Trophoblast cell (in vitro differentiated cells and primary cell): ENCODE results near the gene SLC10A4.
A peak's percentile ranks its signal among the peaks of the same experiment; 100 is the strongest.

Experiments
- DNase-seq, 2 donors: peaks; one replicate each; pipeline ENCODE4 v3.0.0-alpha.2; 2016
- H2AFZ ChIP-seq: 2 replicates; pipeline ENCODE4 v1.6.1; 2013; ENCODE audit warnings: low read length, moderate library complexity, mild to moderate bottlenecking; ENCODE audit not compliant: insufficient read depth, poor library complexity
- H2AK5ac ChIP-seq: 2 replicates; pipeline ENCODE4 v1.6.1; 2013; ENCODE audit warnings: mild to moderate bottlenecking, low read length
- H2BK120ac ChIP-seq: 2 replicates; pipeline ENCODE4 v1.6.1; 2013; ENCODE audit warnings: low read length, mild to moderate bottlenecking, moderate library complexity; ENCODE audit not compliant: insufficient read depth, poor library complexity
- H2BK12ac ChIP-seq: 2 replicates; pipeline ENCODE4 v1.6.1; 2013; ENCODE audit warnings: mild to moderate bottlenecking, low read length, moderate library complexity
- H2BK5ac ChIP-seq: 2 replicates; pipeline ENCODE4 v1.6.1; 2013; ENCODE audit warnings: low read length, low read depth, moderate library complexity, mild to moderate bottlenecking; ENCODE audit not compliant: poor library complexity
- H3K14ac ChIP-seq: 2 replicates; pipeline ENCODE4 v1.6.1; 2013; ENCODE audit warnings: mild to moderate bottlenecking, low read length
- H3K18ac ChIP-seq: 2 replicates; pipeline ENCODE4 v1.6.1; 2013; ENCODE audit warnings: mild to moderate bottlenecking, low read length
- H3K23ac ChIP-seq: 2 replicates; pipeline ENCODE4 v1.6.1; 2013; ENCODE audit warnings: low read length
- H3K27ac ChIP-seq: 2 replicates; pipeline ENCODE4 v1.5.1; 2013; ENCODE audit warnings: low read depth, mild to moderate bottlenecking, inconsistent platforms, low read length, moderate library complexity
- H3K27me3 ChIP-seq: 2 replicates; pipeline ENCODE4 v1.6.1; 2013; ENCODE audit warnings: inconsistent platforms, mild to moderate bottlenecking, low read length, moderate library complexity; ENCODE audit not compliant: insufficient read depth
- H3K36me3 ChIP-seq, 2 experiments: 1 replicate in 1 of 2; 2 replicates in 1 of 2; pipeline ENCODE4 v1.6.1; 2013; ENCODE audit warnings: low read length in 2 of 2, mild to moderate bottlenecking in 2 of 2, moderate library complexity in 1 of 2; ENCODE audit not compliant: insufficient read depth in 2 of 2, control insufficient read depth in 1 of 2
- H3K4ac ChIP-seq: 2 replicates; pipeline ENCODE4 v1.6.1; 2013; ENCODE audit warnings: low read depth, mild to moderate bottlenecking, low read length, moderate library complexity
- H3K4me1 ChIP-seq, 2 experiments: 1 replicate in 1 of 2; 2 replicates in 1 of 2; pipeline ENCODE4 v1.6.1; 2013; ENCODE audit warnings: low read length in 2 of 2, mild to moderate bottlenecking in 2 of 2, moderate library complexity in 1 of 2; ENCODE audit not compliant: insufficient read depth in 2 of 2, control insufficient read depth in 1 of 2
- H3K4me2 ChIP-seq: 2 replicates; pipeline ENCODE4 v1.6.1; 2013; ENCODE audit warnings: inconsistent platforms, mild to moderate bottlenecking, low read length, moderate library complexity
- H3K4me3 ChIP-seq: 2 replicates; pipeline ENCODE4 v1.5.1; 2013; ENCODE audit warnings: mild to moderate bottlenecking, low read depth, low read length, inconsistent platforms
- H3K79me1 ChIP-seq: one replicate; pipeline ENCODE4 v1.6.1; 2013; ENCODE audit warnings: low read length
- H3K79me2 ChIP-seq: 2 replicates; pipeline ENCODE4 v1.6.1; 2013; ENCODE audit warnings: low read length, mild to moderate bottlenecking; ENCODE audit not compliant: control insufficient read depth, insufficient read depth, poor library complexity
- H3K9ac ChIP-seq: 2 replicates; pipeline ENCODE4 v1.6.1; 2013; ENCODE audit warnings: mild to moderate bottlenecking, low read length
- H3K9me3 ChIP-seq: 2 replicates; pipeline ENCODE4 v1.6.1; 2013; ENCODE audit warnings: low read depth, mild to moderate bottlenecking, control low read depth, inconsistent platforms, low read length; ENCODE audit not compliant: insufficient read depth
- H4K12ac ChIP-seq: 2 replicates; pipeline ENCODE4 v1.6.1; 2013; ENCODE audit warnings: low read depth, mild to moderate bottlenecking, low read length, moderate library complexity
- H4K8ac ChIP-seq: 2 replicates; pipeline ENCODE4 v1.6.1; 2013; ENCODE audit warnings: low read depth, mild to moderate bottlenecking, low read length, moderate library complexity
- H4K91ac ChIP-seq: one replicate; pipeline ENCODE4 v1.6.1; 2013; ENCODE audit warnings: low read depth, mild to moderate bottlenecking, low read length, moderate library complexity
- WGBS: extraction: QIAGEN DNeasy Blood & Tissue Kit; methylation state at CpG from one replicate; pipeline ENCODE4 v1.1.7; 2013; ENCODE audit warnings: missing lambda C conversion rate; ENCODE audit not compliant: insufficient read length, insufficient coverage; ENCODE audit errors: extremely low coverage; 5-methylcytosine and 5-hydroxymethylcytosine counted together

Gene SLC10A4

GRCh38 chr4:48445704-48446103 lies 37.4 kb upstream of the SLC10A4 start:
- Histone ChIP-seq H2BK12ac (no peak overlapping the region), H3K36me3 (no peaks in the 10 kb centered on the region), H3K4ac (no peak overlapping the region), H3K14ac (no peak overlapping the region), H3K9ac (no peak overlapping the region), H4K91ac (no peak overlapping the region), H3K4me2 (no peak overlapping the region), H2BK120ac (no peak overlapping the region), H3K27ac (no peak overlapping the region), H3K79me1 (no peaks in the 10 kb centered on the region), H3K23ac (no peak overlapping the region), H3K4me3 (no peak overlapping the region), H4K8ac (no peak overlapping the region), H3K18ac (no peak overlapping the region), H3K27me3 (no peaks in the 10 kb centered on the region), H2AK5ac (no peak overlapping the region), H4K12ac (no peak overlapping the region), H3K9me3 (no peaks in the 10 kb centered on the region), H3K79me2 (no peaks in the 10 kb centered on the region), H3K4me1 (no peaks in the 10 kb centered on the region), H2BK5ac (no peak overlapping the region), H2AFZ (no peak overlapping the region)
- peak in 1 of 2 donors; percentile 58 for DNase-seq
- no CpG with 5 or more reads among the region's 3 CpGs for WGBS

DNA sequence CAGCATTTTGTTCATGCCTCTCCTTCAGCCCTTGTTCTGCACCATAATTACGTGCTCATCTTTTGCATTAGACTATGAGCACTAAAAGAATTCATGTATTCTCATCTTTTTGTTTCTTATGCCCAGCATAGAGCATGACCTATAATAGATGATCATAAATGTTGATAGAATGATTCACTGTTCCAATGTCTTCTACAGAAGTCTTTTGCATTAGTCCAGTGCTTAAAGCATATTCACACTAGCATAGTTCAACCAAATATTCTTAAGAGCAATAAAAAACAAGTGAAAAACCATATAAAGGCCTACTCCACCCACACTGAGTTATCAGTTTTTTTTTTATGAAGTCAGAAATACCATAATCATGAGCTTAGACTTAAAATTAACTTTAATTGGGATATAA lies 36.5 kb upstream of the SLC10A4 start:
- no peak overlapping the region for H2AK5ac ChIP-seq
- H3K9me3 ChIP-seq: no peaks in the 10 kb centered on the region
- no peak overlapping the region for H2BK120ac ChIP-seq
- no peak overlapping the region for H2BK5ac ChIP-seq
- no peak overlapping the region for H4K12ac ChIP-seq
- no peaks in the 10 kb centered on the region for H3K4me1 ChIP-seq
- H3K79me1 ChIP-seq: no peaks in the 10 kb centered on the region
- H3K9ac ChIP-seq: no peak overlapping the region
- no peaks in the 10 kb centered on the region for H3K27me3 ChIP-seq
- no peaks in the 10 kb centered on the region for H3K36me3 ChIP-seq
- no peak overlapping the region for H2AFZ ChIP-seq
- DNase-seq: no peak
- H3K4ac ChIP-seq: no peak overlapping the region
- H4K8ac ChIP-seq: no peak overlapping the region
- H3K79me2 ChIP-seq: no peaks in the 10 kb centered on the region
- no peak overlapping the region for H3K4me2 ChIP-seq
- H3K4me3 ChIP-seq: no peak overlapping the region
- no peak overlapping the region for H3K14ac ChIP-seq
- no peak overlapping the region for H3K27ac ChIP-seq
- WGBS: no CpG with 5 or more reads among the region's 1 CpG
- H3K23ac ChIP-seq: no peak overlapping the region
- no peak overlapping the region for H3K18ac ChIP-seq
- no peak overlapping the region for H2BK12ac ChIP-seq
- no peak overlapping the region for H4K91ac ChIP-seq

- no peak overlapping the region for H2BK12ac ChIP-seq
- no peak overlapping the region for H3K23ac ChIP-seq
- H4K8ac ChIP-seq: no peak overlapping the region
- no peak overlapping the region for H3K18ac ChIP-seq
- no peaks in the 10 kb centered on the region for H3K27me3 ChIP-seq
- no CpG with 5 or more reads among the region's 10 CpGs for WGBS
- H3K4me2 ChIP-seq: no peak overlapping the region
- DNase-seq: peak in 1 of 2 donors; percentile 22
- H3K14ac ChIP-seq: no peak overlapping the region
- H2BK5ac ChIP-seq: no peak overlapping the region
- no peak overlapping the region for H2AK5ac ChIP-seq
- no peaks in the 10 kb centered on the region for H3K79me1 ChIP-seq
- H3K79me2 ChIP-seq: no peaks in the 10 kb centered on the region
- no peak overlapping the region for H4K12ac ChIP-seq
- no peak overlapping the region for H2AFZ ChIP-seq
- no peak overlapping the region for H3K4me3 ChIP-seq
- no peak overlapping the region for H3K9ac ChIP-seq
- no peak overlapping the region for H3K27ac ChIP-seq
- no peak overlapping the region for H2BK120ac ChIP-seq
- H4K91ac ChIP-seq: no peak overlapping the region
- H3K4me1 ChIP-seq: no peaks in the 10 kb centered on the region
- H3K4ac ChIP-seq: no peak overlapping the region
- no peaks in the 10 kb centered on the region for H3K36me3 ChIP-seq
- no peaks in the 10 kb centered on the region for H3K9me3 ChIP-seq
Measured at GRCh38 chr4:48449151-48449550, 34.0 kb upstream of the SLC10A4 start.

DNA sequence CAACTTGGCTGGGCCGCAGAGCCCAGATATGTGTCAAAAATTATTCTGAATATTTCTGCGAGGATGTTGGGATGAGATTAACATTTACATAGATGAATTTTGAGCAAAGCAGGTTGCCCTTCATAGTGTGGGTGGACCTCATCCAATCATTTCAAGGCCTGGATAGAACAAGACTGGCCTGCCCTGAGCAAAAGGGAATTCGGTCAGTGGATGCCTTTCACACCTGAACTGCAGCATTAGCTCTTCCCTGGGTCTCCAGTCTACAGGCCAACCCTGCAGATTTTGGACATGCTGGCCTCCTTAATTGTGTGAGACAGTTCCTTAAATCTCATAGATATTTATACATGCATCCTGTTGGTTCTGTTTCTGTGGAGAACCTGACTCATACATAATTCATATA lies 32.4 kb upstream of the SLC10A4 start:
- Histone ChIP-seq H3K79me1 (no peaks in the 10 kb centered on the region), H3K23ac (no peak overlapping the region), H3K4me1 (no peaks in the 10 kb centered on the region), H3K14ac (no peak overlapping the region), H3K9me3 (no peaks in the 10 kb centered on the region), H4K8ac (no peak overlapping the region), H3K36me3 (no peaks in the 10 kb centered on the region), H4K91ac (no peak overlapping the region), H2AFZ (no peak overlapping the region), H2BK120ac (no peak overlapping the region), H3K27me3 (no peaks in the 10 kb centered on the region), H3K79me2 (no peaks in the 10 kb centered on the region), H3K4ac (no peak overlapping the region), H2BK5ac (no peak overlapping the region), H3K9ac (no peak overlapping the region), H4K12ac (no peak overlapping the region), H3K18ac (no peak overlapping the region), H3K27ac (no peak overlapping the region), H3K4me2 (no peak overlapping the region), H3K4me3 (no peak overlapping the region), H2AK5ac (no peak overlapping the region), H2BK12ac (no peak overlapping the region)
- no CpG with 5 or more reads among the region's 3 CpGs for WGBS
- no peak for DNase-seq
